ENCODE data around the gene GTF2H4. TPM values are rescaled to one million over a fixed set of nuclear protein-coding genes. Genes with fewer than 3 reads are reported as not detected.
A peak's percentile ranks its signal among the peaks of the same experiment; 100 is the strongest.

The GTF2H4 gene
- total RNA-seq, 1 experiment from 2014 or later, result 43.9 TPM

GRCh38 chr6:30875244-30876038 lies 32.6 kb upstream of the GTF2H4 start:
- no peaks in the 10 kb centered on the region for H3K36me3 ChIP-seq (ENCODE audit: low read depth)
- TF ChIP-seq EZH2 (IDR thresholded peaks at IDR 0.05; ENCODE audit: low read depth) (no peak), CTCF (conservative IDR thresholded peaks at IDR 0.05) (no peak)
- H3K4me3 ChIP-seq, result no peak overlapping the region
- ChIA-PET CTCF (no interaction called here), POLR2A (ENCODE audit: unreplicated experiment) (no interaction called here)
- H3K4me1 ChIP-seq (replicated peaks; ENCODE audit: insufficient read depth), result peaks cover 5% of the 10 kb centered on the region; the same call in 1 of the 2 replicates
- peaks cover 5% of the 10 kb centered on the region; the same call in 1 of the 2 replicates for H3K9me3 ChIP-seq (ENCODE audit: insufficient read depth, low read depth)
- no peaks in the 10 kb centered on the region for H3K27me3 ChIP-seq (ENCODE audit: insufficient read depth, low read depth)
- H4K20me1 ChIP-seq (ENCODE audit: insufficient read depth), result no peaks in the 10 kb centered on the region
- H3K79me2 ChIP-seq (ENCODE audit: low read depth), result no peaks in the 10 kb centered on the region
- DNase-seq, result no peak
- no peak overlapping the region for H3K4me2 ChIP-seq
- H3K27ac ChIP-seq, result no peak overlapping the region
- no peaks in the 10 kb centered on the region for H3F3A ChIP-seq (ENCODE audit: insufficient read depth, low read depth)
- no peak overlapping the region for H2AFZ ChIP-seq
- intact Hi-C loops (cut with micrococcal nuclease; ENCODE audit: unreplicated experiment), result loop anchor here (2.0 kb wide), 2 partner anchors 335 to 393 kb away; no protein-coding TSS in a partner anchor
- no TSS peak for BruUV-seq (replicated peaks)
- H3K9me2 ChIP-seq (ENCODE audit: insufficient read depth), result no peaks in the 10 kb centered on the region

GRCh38 chr6:30876039-30876730 lies 31.8 kb upstream of the GTF2H4 start:
- Histone ChIP-seq H3K4me2 (no peak overlapping the region), H3K79me2 (ENCODE audit: low read depth) (no peaks in the 10 kb centered on the region), H3K9me2 (ENCODE audit: insufficient read depth) (no peaks in the 10 kb centered on the region), H3K36me3 (ENCODE audit: low read depth) (no peaks in the 10 kb centered on the region), H3K27me3 (ENCODE audit: insufficient read depth, low read depth) (no peaks in the 10 kb centered on the region), H3F3A (ENCODE audit: insufficient read depth, low read depth) (no peaks in the 10 kb centered on the region), H3K4me3 (no peak overlapping the region), H2AFZ (no peak overlapping the region), H3K9me3 (ENCODE audit: insufficient read depth, low read depth) (peaks cover 5% of the 10 kb centered on the region; the same call in 1 of the 2 replicates), H4K20me1 (ENCODE audit: insufficient read depth) (no peaks in the 10 kb centered on the region), H3K4me1 (replicated peaks; ENCODE audit: insufficient read depth) (peaks cover 5% of the 10 kb centered on the region; the same call in 1 of the 2 replicates), H3K27ac (no peak overlapping the region)
- no peak for DNase-seq
- no TSS peak for BruUV-seq (replicated peaks)
- ChIA-PET POLR2A (ENCODE audit: unreplicated experiment) (interaction anchor here (0.6 kb wide), 1 partner anchor 38 kb away, joined by 3 read pairs; the partner anchor contains the start of gene VARS2), CTCF (interaction anchor here (0.8 kb wide), 1 partner anchor 47 kb away, joined by 3 read pairs; no protein-coding TSS in a partner anchor)
- TF ChIP-seq CTCF (conservative IDR thresholded peaks at IDR 0.05) (no peak), EZH2 (IDR thresholded peaks at IDR 0.05; ENCODE audit: low read depth) (no peak)
- intact Hi-C loops (cut with micrococcal nuclease; ENCODE audit: unreplicated experiment), result loop anchor here (2.0 kb wide), 2 partner anchors 335 to 393 kb away; no protein-coding TSS in a partner anchor

- Histone ChIP-seq H3K36me3 (ENCODE audit: low read depth) (no peaks in the 10 kb centered on the region), H3K27me3 (ENCODE audit: insufficient read depth, low read depth) (no peaks in the 10 kb centered on the region), H3K4me1 (replicated peaks; ENCODE audit: insufficient read depth) (peaks cover 19% of the 10 kb centered on the region), H3K27ac (no peak overlapping the region), H3F3A (ENCODE audit: insufficient read depth, low read depth) (peaks cover 12% of the 10 kb centered on the region; the same call in 1 of the 2 replicates), H3K9me2 (ENCODE audit: insufficient read depth) (no peaks in the 10 kb centered on the region), H2AFZ (peak overlapping the region; percentile 66), H3K9me3 (ENCODE audit: insufficient read depth, low read depth) (no peaks in the 10 kb centered on the region; the same call in 1 of the 2 replicates), H3K79me2 (ENCODE audit: low read depth) (no peaks in the 10 kb centered on the region), H4K20me1 (ENCODE audit: insufficient read depth) (no peaks in the 10 kb centered on the region), H3K4me3 (peak overlapping the region; percentile 49; the same call in 1 of the 2 replicates), H3K4me2 (peak overlapping the region; percentile 81)
- POLR2A ChIA-PET (ENCODE audit: unreplicated experiment), result interaction anchor here (0.7 kb wide), 1 partner anchor 20 kb away, joined by 4 read pairs; no protein-coding TSS in a partner anchor
- DNase-seq, result peak; percentile 72 to 86
- CTCF ChIA-PET, result no interaction called here
- intact Hi-C loops (cut with micrococcal nuclease; ENCODE audit: unreplicated experiment), result loop anchor here (1.0 to 2.0 kb wide), 7 partner anchors 49 to 395 kb away; partner anchors contain the start of gene FLOT1
- BruUV-seq (replicated peaks), result no TSS peak
- TF ChIP-seq CTCF (conservative IDR thresholded peaks at IDR 0.05) (peak; percentile 92), EZH2 (IDR thresholded peaks at IDR 0.05; ENCODE audit: low read depth) (no peak)
These were observed 30.4 kb upstream of the GTF2H4 start for GRCh38 chr6:30877419-30878262.

Data from PC-9 (cell line).